A673 (cell line): ENCODE results near the gene SLC2A13.

Experiments used
- CTCF ChIP-seq: fragments of 300-800, 200-600 bp; sonication (generic); conservative IDR thresholded peaks from 2 replicates; pipeline ENCODE4 v1.5.1; 2017; ENCODE audit warnings: low read depth, mild to moderate bottlenecking, antibody characterized with exemption, low read length, moderate library complexity, mixed read lengths
- EZH2 ChIP-seq: fragments of 200-600 bp; sonication (generic); IDR thresholded peaks from 2 replicates; pipeline ENCODE4 v1.6.1; 2017; ENCODE audit warnings: borderline replicate concordance, low read depth, mild to moderate bottlenecking, mixed read lengths, antibody characterized with exemption, low read length; ENCODE audit not compliant: poor library complexity, severe bottlenecking

- TF ChIP-seq CTCF (no peak), EZH2 (no peak)
Observed at GRCh38 chr12:40122842-40123241, 17.0 kb upstream of the SLC2A13 start.
